Forelimb muscle (tissue), 1 donor: ENCODE results near the gene GLB1L. TPM values are rescaled to one million over a fixed set of nuclear protein-coding genes. Genes with fewer than 3 reads are reported as not detected.
"Not testable (repeated sequence)": the region's sequence is repeated elsewhere in the genome, so short reads cannot be mapped to it uniquely, and the experiment has no call there.

Experiments used
- DNase-seq: peaks from one replicate; pipeline ENCODE4 v3.0.0-alpha.2; 2013; ENCODE audit warnings: low read depth
- polyA plus RNA-seq: library from polyadenylated mRNA; unstranded; fragments of 120-200 nt; gene quantifications from one replicate; pipeline ENCODE4 v1.2.1, GENCODE V29; 2013; ENCODE audit not compliant: insufficient read length

GLB1L gene
- polyA plus RNA-seq, 1 donor: 3.6 TPM

GRCh38 chr2:219280651-219281050, 35.4 kb upstream of the GLB1L start:
- DNase-seq: no peak

DNA sequence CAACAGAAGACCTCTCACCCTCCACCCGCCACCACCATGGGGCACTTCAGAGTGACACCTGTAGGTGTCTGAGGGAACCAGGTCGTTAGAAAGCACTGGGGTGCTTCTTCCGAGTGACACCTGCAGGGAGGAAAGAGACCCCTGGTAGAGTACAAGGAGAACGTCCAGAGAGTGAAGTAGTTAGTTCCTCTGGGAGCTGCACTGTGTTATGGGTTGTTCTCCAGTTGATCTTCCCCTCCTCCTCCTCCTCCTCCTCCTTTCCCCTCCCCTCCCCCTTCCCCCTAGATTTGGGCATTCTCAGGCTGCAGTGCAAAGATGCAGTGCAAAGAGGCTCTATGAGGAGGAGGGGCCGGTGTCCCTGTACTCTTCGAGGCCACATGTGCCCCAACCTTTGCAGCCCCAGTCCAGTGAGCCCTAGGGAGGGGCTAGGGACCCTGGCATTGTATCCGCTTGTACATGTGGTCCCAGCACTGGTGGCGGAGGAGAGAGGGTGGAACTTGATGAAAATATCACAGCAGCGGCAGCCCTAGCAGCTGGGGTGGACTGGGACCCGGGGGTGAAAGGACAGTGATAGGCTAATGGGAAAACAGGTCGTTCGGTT, 34.8 kb upstream of the GLB1L start:
- no peak for DNase-seq

GRCh38 chr2:219279151-219279915, 34.1 kb upstream of the GLB1L start, which contains the start of gene DNAJB2:
Gene DNAJB2, plus strand, starts transcription at chr2:219279366. Its CDS starts 468 bp downstream, at chr2:219279834.
- DNase-seq: peak; percentile 94

- no peak for DNase-seq
Observed at GRCh38 chr2:219278655-219279150, 33.5 kb upstream of the GLB1L start.

DNA sequence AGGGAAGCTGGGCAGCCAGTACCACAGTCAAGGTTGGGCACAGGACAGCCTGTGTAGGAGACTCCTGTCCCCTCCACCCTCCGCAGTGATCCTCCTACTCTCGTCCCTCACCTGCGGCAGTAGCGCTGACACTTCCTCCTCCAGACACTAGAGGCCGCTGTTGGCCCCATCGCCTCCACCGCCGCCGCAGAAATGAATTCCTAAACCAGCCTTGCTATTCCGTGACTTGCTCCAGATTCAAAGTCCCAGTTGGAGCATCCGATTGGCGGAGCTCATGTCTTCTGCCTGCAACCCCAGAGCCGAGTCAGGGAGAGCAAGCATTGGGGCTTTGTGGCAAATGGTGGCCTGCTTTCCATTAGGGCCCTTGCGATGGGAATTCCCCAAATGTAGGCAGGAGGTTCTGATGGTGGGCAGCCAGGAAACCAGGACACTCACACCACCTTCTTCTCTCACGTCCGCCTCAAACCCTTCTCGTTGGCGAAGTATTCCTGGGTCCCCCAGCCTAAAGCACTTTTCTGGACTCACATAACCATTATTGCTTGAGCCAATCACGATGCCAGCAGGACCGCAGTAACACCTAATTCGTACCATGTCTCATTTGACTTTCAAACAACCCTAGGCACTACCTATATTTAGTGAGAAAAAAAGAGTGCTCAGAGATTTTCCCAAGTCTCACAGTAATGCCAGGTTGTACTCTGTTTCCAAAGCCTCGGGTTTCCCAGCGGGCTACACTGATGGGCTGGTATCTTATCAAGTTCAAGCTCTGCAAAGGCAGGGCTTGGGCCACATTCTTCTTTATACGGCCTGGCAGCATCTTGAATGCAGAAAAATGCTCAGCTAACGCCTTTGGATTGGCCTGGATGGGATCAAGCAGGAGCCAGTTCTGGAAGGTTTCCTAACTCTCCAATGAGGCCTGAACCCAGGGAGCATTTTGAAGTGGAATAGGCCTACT, 32.7 kb upstream of the GLB1L start:
- no peak for DNase-seq

DNA sequence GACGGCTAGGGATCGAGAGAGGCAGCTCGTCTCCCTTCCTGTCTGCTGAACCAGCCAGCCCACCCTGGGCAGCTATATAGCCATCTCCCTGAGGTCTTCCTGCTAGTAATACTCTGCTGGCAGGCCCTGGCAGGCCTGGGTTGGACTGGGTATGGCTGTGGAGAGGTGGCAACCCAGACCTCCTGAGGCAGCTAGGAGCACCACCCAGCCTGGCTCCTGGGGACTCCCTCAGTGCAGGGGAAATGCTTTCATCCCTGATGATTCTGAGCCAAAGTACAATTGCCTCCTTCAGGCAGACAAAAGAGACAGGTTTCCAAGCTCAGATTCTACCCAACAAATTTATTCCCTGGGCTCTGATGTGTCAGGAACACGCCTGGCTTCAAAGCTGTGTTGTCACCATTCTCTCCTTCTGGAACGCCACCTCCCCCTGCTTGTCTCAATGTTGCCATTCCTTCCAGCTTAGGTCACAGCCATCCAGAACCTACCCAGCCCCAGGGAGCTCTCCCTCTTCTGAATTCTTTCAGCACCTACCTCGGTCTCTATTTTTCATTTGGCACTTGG, 29.2 kb upstream of the GLB1L start:
- no peak for DNase-seq

DNA sequence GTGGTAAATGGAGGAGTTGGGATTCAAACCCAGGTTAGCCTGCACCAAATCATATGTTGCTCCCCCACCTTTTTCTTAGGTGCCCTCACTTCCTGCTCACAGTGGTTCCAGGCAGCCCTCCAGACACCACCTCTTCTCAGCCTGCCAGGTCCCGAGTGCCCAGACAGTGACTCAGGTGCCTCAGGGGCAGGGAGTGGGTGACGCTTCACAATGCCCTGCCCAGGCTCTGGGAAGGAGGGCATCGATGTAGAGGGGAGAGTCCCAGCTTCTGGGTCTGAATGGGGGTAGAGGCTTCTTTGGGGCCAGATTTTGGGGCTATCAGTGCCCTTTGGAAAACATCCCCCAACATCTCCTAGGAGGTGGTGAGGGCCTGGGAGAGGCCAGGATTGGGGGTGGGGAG, 28.7 kb upstream of the GLB1L start:
- DNase-seq: no peak

DNA sequence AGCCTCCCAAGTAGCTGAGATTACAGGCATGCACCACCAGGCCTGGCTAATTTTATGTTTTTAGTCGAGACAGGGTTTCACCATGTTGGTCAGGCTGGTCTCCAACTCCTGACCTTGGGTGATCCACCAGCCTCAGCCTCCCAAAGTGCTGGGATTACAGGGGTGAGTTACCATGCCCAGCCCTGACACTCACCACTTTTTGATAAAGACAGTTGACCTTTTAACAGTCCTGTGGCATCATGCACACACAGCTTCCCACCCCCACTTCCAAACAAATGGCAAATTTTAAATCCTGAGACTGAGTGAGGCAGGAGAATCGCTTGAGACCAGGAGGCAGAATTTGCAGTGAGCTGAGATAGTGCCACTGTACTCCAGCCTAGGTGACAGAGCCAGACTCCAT, 27.8 kb upstream of the GLB1L start:
- DNase-seq: no peak

GRCh38 chr2:219272356-219272755, 27.1 kb upstream of the GLB1L start:
- no peak for DNase-seq

- DNase-seq: no peak
Observed at GRCh38 chr2:219271021-219271420, 25.8 kb upstream of the GLB1L start.

DNA sequence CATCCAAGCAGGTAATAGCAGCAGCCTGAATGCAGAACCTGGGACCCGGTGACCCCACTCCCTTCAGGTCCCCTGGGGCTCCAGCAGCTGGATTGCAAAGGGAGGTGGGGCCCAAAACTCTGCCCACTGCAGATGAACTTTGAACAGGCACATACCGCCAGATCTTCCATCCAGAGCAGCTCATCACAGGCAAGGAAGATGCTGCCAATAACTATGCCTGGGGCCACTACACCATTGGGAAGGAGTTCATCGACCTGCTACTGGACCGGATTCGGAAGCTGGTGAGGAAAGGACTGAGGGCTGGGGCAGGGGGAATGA, 24.8 kb upstream of the GLB1L start:
- no peak for DNase-seq

- no peak for DNase-seq
Observed at GRCh38 chr2:219269362-219270054, 24.3 kb upstream of the GLB1L start.

- DNase-seq: no peak
Observed at GRCh38 chr2:219268294-219268693, 23.1 kb upstream of the GLB1L start.

- no peak for DNase-seq
Observed at GRCh38 chr2:219266886-219267285, 21.6 kb upstream of the GLB1L start.

GRCh38 chr2:219266232-219266631, 21.0 kb upstream of the GLB1L start:
- no peak for DNase-seq

DNA sequence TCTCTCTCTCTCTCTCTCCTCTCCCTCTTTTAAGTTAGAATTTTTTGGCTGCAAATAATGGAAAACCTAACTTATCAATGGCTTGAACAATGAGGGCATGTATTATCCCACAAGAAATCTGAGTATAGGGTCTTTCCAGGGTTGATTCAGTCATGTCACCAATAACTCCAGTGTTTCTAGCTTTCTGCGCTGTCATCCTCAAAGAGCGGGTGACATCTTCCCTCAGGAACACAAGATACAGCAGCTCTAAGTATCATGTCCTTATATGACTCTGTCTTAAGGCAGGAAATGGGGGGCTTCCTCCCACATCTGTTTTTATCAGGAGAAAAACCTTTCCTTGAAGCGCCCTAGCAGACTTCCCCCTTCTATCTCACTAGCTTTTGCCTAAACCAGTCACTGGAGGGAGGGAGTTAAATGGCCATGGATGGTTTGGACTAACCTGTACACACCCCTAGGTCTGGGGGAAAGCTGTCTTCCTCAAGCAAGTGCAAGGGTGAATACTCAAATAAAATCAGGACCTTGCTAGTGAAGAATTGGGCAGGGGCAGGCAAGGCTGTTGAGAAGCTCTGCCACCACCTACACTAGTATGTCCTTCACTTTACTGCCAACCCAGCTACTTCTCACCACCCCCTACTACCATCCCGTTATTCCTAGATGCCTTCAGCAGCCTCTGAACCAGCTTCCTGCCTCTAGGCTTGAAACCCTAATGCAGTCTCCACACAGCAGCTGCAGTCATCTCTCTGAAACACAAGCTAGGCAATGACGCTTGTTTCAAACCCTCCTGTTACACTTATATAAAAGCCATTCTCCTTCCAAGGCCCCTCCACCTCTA, 16.0 kb upstream of the GLB1L start:
- DNase-seq: no peak

DNA sequence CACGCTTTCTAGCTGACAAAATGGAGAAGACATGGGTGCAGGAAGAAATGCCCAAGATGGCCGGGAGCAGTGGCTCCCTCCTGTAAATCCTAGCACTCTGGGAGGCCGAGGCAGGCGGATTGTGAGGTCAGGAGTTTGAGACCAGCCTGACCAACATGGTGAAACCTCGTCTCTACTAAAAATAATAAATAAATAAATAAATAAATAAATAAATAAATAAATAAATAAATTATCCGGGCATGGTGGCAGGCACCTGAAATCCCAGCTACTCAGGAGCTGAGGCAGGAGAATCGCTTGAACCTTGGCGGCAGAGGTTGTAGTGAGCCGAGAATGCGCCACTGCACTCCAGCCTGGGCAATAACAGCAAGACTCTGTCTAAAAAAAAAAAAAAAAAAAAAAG, 13.7 kb upstream of the GLB1L start:
- not testable (repeated sequence) for DNase-seq

DNA sequence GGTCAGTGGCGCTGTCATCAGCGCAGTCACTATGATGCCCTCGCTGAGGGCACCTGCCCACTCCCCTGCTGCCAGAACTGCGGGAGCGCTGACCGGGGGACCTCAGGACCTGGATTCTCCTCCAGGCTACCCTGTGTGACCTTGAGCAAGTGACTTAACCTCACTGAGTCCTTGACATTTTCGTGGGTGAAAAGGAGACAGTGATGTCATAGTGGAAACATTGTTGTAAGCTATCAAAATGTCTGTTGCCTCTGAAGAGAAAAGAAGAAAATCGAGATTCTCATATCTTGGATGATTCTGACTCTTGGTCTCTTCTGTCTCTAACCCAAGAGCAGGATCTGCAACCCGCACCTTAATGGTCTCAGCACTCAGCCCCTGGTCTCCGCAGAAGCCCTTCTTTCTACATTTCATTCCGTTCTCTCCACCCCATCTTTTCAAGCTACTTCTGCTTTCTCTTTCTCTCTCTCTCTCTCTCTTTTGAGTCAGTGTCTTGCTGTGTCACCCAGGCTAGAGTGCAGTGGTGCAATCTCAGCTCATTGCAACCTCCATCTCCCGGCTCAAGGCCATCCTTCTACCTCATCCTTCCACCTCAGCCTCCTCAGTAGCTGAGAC, 9.5 kb upstream of the GLB1L start:
- no peak for DNase-seq

- DNase-seq: no peak
Observed at GRCh38 chr2:219253753-219254589, 8.7 kb upstream of the GLB1L start, which contains the start of gene TUBA4A. Gene TUBA4A, minus strand, starts transcription at chr2:219253918. Its CDS starts 60 bp downstream, at chr2:219253858.
